Nephron (organoid): ENCODE data around the gene PACSIN2.
"Not testable (repeated sequence)": the region's sequence is repeated elsewhere in the genome, so short reads cannot be mapped to it uniquely, and the experiment has no call there.

Experiments
- H3K27ac Mint-ChIP-seq, 3 experiments: 2 replicates each; pipeline ENCODE4 v1.8.0; 2020; ENCODE audit warnings: mixed read lengths in 3 of 3, mild to moderate bottlenecking in 2 of 3, moderate library complexity in 1 of 3
- H3K27me3 Mint-ChIP-seq: 2 replicates; pipeline ENCODE4 v1.8.0; 2021; ENCODE audit warnings: low read depth, mild to moderate bottlenecking, moderate library complexity, mixed read lengths
- H3K36me3 Mint-ChIP-seq: 2 replicates; pipeline ENCODE4 v1.8.0; 2020; ENCODE audit warnings: low read depth, mixed read lengths
- H3K4me1 Mint-ChIP-seq: 2 replicates; pipeline ENCODE4 v1.8.0; 2020; ENCODE audit warnings: mixed read lengths
- H3K4me3 Mint-ChIP-seq, 3 experiments: 2 replicates each; pipeline ENCODE4 v1.8.0; 2020; ENCODE audit warnings: mild to moderate bottlenecking in 3 of 3, mixed read lengths in 3 of 3, moderate library complexity in 2 of 3
- H3K9me3 Mint-ChIP-seq: 2 replicates; pipeline ENCODE4 v1.8.0; 2020; ENCODE audit warnings: mixed read lengths
- CTCF ChIP-seq, 3 experiments: fragments of 200-600 bp; sonication (generic); IDR thresholded peaks; one replicate each; pipeline ENCODE4 v1.5.0; 2021; ENCODE audit warnings: antibody characterized with exemption in 3 of 3; ENCODE audit not compliant: unreplicated experiment in 3 of 3

Gene PACSIN2

GRCh38 chr22:42937164-42937843 lies 77.6 kb downstream of the PACSIN2 start:
- H3K36me3 Mint-ChIP-seq = no peaks in the 10 kb centered on the region

GRCh38 chr22:42936680-42937079 lies 78.3 kb downstream of the PACSIN2 start:
- not testable (repeated sequence) for H3K9me3 Mint-ChIP-seq, H3K4me3 Mint-ChIP-seq, H3K27me3 Mint-ChIP-seq, H3K36me3 Mint-ChIP-seq, H3K27ac Mint-ChIP-seq
- peaks cover 68% of the 10 kb centered on the region for H3K4me1 Mint-ChIP-seq

More at GRCh38 chr22:42937164-42937843, 77.6 kb downstream of the PACSIN2 start:
- no peaks in the 10 kb centered on the region for H3K27me3 Mint-ChIP-seq
- H3K9me3 Mint-ChIP-seq = no peaks in the 10 kb centered on the region
- H3K4me3 Mint-ChIP-seq = no peak overlapping the region
- peaks cover 62% of the 10 kb centered on the region for H3K4me1 Mint-ChIP-seq
- no peak overlapping the region for H3K27ac Mint-ChIP-seq
- TF ChIP-seq CTCF (IDR thresholded peaks at IDR 0.05; ENCODE audit: unreplicated experiment in 3 of 3) = no peak

DNA sequence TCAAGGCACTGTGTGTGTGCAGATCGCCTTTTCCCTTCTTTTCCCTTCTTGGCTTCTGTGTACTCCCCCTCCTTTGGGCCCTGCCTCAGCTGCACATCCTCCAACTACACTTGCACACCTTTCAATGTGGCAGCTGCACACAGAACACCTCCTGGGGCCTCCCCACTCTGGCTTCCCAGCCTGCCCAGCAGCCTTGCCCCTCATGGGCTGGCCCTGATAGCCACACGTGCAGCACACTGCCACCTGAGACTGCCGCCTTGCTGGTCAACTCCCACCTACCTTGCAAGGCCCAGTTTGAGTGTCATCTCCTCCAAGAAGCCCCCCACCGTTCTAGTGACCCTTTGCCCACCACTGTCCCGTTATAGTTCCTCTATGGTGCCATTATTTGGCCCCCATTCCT lies 80.6 kb downstream of the PACSIN2 start:
- TF ChIP-seq CTCF (IDR thresholded peaks at IDR 0.05; ENCODE audit: unreplicated experiment in 3 of 3) = no peak
- no peak overlapping the region for H3K4me3 Mint-ChIP-seq
- peak overlapping the region; percentile 36 to 56 (median 42) for H3K27ac Mint-ChIP-seq
- H3K4me1 Mint-ChIP-seq = peaks cover 75% of the 10 kb centered on the region
- no peaks in the 10 kb centered on the region for H3K36me3 Mint-ChIP-seq
- H3K9me3 Mint-ChIP-seq = no peaks in the 10 kb centered on the region
- no peaks in the 10 kb centered on the region for H3K27me3 Mint-ChIP-seq

GRCh38 chr22:42933485-42934091 lies 81.4 kb downstream of the PACSIN2 start:
- Mint-ChIP-seq H3K4me1 (peaks cover 78% of the 10 kb centered on the region), H3K27me3 (no peaks in the 10 kb centered on the region), H3K36me3 (no peaks in the 10 kb centered on the region), H3K9me3 (no peaks in the 10 kb centered on the region), H3K4me3 (no peak overlapping the region), H3K27ac (peak overlapping the region; percentile 36 to 70 (median 56))
- TF ChIP-seq CTCF (IDR thresholded peaks at IDR 0.05; ENCODE audit: unreplicated experiment in 3 of 3) = no peak

DNA sequence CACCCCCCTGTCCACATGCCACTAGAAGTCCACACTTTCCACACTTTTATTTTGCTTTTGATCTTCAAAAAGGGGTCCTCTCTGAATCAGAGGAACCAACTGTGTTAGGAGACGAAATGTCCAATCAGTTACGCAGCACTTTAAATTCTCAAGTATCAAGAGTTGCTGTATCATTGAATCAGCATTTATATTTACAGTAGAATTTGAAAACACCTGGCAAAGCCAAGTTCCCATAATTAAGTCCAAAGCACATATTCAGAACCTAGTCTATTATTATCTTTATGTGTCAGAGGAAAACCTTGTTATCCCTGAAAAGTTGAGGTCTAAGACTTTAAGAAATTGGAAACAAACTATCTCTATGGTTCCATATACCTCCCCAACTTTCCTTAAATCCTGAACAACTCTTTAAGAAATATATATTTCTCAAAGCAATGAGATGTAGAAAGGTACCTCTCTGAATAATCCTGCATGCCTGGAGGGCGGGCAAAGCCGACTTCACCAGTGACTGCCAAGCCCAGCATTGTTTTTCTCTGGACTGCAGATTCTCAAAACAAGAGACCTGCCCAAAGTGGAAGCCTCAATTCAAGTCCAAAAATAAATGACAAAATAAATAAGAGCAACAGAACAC lies 82.0 kb downstream of the PACSIN2 start:
- Mint-ChIP-seq H3K36me3 (no peaks in the 10 kb centered on the region), H3K4me1 (peaks cover 72% of the 10 kb centered on the region), H3K9me3 (no peaks in the 10 kb centered on the region), H3K4me3 (no peak overlapping the region), H3K27me3 (no peaks in the 10 kb centered on the region), H3K27ac (peak overlapping the region in 2 of 3 experiments; percentile 36 to 56)
- TF ChIP-seq CTCF (IDR thresholded peaks at IDR 0.05; ENCODE audit: unreplicated experiment in 3 of 3) = no peak

- H3K9me3 Mint-ChIP-seq = no peaks in the 10 kb centered on the region
- no peak overlapping the region for H3K4me3 Mint-ChIP-seq
- H3K36me3 Mint-ChIP-seq = no peaks in the 10 kb centered on the region
- no peak for TF ChIP-seq CTCF (IDR thresholded peaks at IDR 0.05; ENCODE audit: unreplicated experiment in 3 of 3)
- H3K27me3 Mint-ChIP-seq = no peaks in the 10 kb centered on the region
- H3K4me1 Mint-ChIP-seq = peaks cover 63% of the 10 kb centered on the region
- H3K27ac Mint-ChIP-seq = no peak overlapping the region
Measured at GRCh38 chr22:42932197-42932519, 82.8 kb downstream of the PACSIN2 start.
